Gastroesophageal sphincter (tissue), 3 donors: ENCODE measurements around the gene ATXN2.

ENCODE experiments used
- CTCF ChIP-seq, 4 experiments: fragments of 200-600 bp in 2 of 4; fragments of 450-650 bp in 2 of 4; sonication (generic) in 1 of 4; IDR thresholded peaks; one replicate each; pipeline ENCODE4 v1.5.1; 2017 to 2019; ENCODE audit warnings: antibody characterized with exemption in 4 of 4, mild to moderate bottlenecking in 2 of 4, moderate library complexity in 2 of 4
- EP300 ChIP-seq: sonication (generic); formaldehyde crosslinking; IDR thresholded peaks from one replicate; pipeline ENCODE4 v1.6.1; 2017; ENCODE audit warnings: antibody characterized with exemption, mild to moderate bottlenecking
- POLR2A ChIP-seq, 2 donors: fragments of 450-650 bp; IDR thresholded peaks; one replicate each; pipeline ENCODE4 v1.6.1; 2017; ENCODE audit warnings: antibody characterized with exemption in 2 of 2, mild to moderate bottlenecking in 2 of 2, moderate library complexity in 1 of 2
- POLR2AphosphoS5 ChIP-seq: sonication (generic); formaldehyde crosslinking; IDR thresholded peaks from one replicate; pipeline ENCODE4 v1.6.1; 2017; ENCODE audit warnings: antibody characterized with exemption

- no peak for TF ChIP-seq POLR2A (IDR thresholded peaks at IDR 0.05)
- TF ChIP-seq EP300 = no peak
- TF ChIP-seq CTCF (IDR thresholded peaks at IDR 0.05) = no peak
- no peak for TF ChIP-seq POLR2AphosphoS5
Observed at GRCh38 chr12:111457577-111457976, 141.5 kb downstream of the ATXN2 start.
